Nucleus accumbens (tissue), 56 donors: ENCODE data around the gene SMIM45.

Experiments
- DNase-seq, 56 donors: peaks; one replicate each; lab custom pipeline; 2025; lab: John Stamatoyannopoulos, UW

The SMIM45 gene

GRCh38 chr22:41966225-41966606 is 14.3 kb downstream of the SMIM45 start:
- no peak for DNase-seq

GRCh38 chr22:41966607-41967240 is 14.8 kb downstream of the SMIM45 start:
- DNase-seq, result peak in 31 of 56 donors; percentile 19 to 78 (median 45)

GRCh38 chr22:41968601-41969000 is 16.7 kb downstream of the SMIM45 start:
- DNase-seq, result no peak

- DNase-seq, result no peak
Measured at GRCh38 chr22:41969110-41969646, 17.2 kb downstream of the SMIM45 start, which contains the start of gene SEPTIN3. Gene SEPTIN3, plus strand, starts transcription at chr22:41969443. Its CDS starts 2,050 bp downstream, at chr22:41971493.

- no peak for DNase-seq
Measured at GRCh38 chr22:41970601-41971000, 18.7 kb downstream of the SMIM45 start.

GRCh38 chr22:41971431-41971830 is 19.5 kb downstream of the SMIM45 start:
- no peak for DNase-seq

- DNase-seq, result peak in 2 of 56 donors; percentile 10 to 32
Measured at GRCh38 chr22:41974691-41975290, 22.8 kb downstream of the SMIM45 start.

- peak in 1 of 56 donors; percentile 40 for DNase-seq
Measured at GRCh38 chr22:41975299-41976069, 23.5 kb downstream of the SMIM45 start.

- peak in 42 of 56 donors; percentile 7 to 84 (median 53) for DNase-seq
Measured at GRCh38 chr22:41976070-41976901, 24.3 kb downstream of the SMIM45 start.

- DNase-seq, result peak in 10 of 56 donors; percentile 23 to 61 (median 32)
Measured at GRCh38 chr22:41976961-41977566, 25.1 kb downstream of the SMIM45 start.

GRCh38 chr22:41978732-41979131 is 26.8 kb downstream of the SMIM45 start:
- DNase-seq, result peak in 1 of 56 donors; percentile 19

- DNase-seq, result peak in 17 of 56 donors; percentile 13 to 42 (median 29)
Measured at GRCh38 chr22:41979423-41980250, 27.7 kb downstream of the SMIM45 start.

- DNase-seq, result no peak
Measured at GRCh38 chr22:41982865-41983264, 30.9 kb downstream of the SMIM45 start.

GRCh38 chr22:41983513-41984405 is 31.8 kb downstream of the SMIM45 start:
- no peak for DNase-seq

GRCh38 chr22:41987276-41987675 is 35.3 kb downstream of the SMIM45 start:
- DNase-seq, result no peak

GRCh38 chr22:41989246-41989645 is 37.3 kb downstream of the SMIM45 start:
- no peak for DNase-seq

GRCh38 chr22:41991111-41991510 is 39.2 kb downstream of the SMIM45 start:
- DNase-seq, result no peak

- no peak for DNase-seq
Measured at GRCh38 chr22:41992496-41992895, 40.5 kb downstream of the SMIM45 start.
